Body of pancreas (tissue), 4 donors: ENCODE measurements around the gene TF. TPM values are rescaled to one million over a fixed set of nuclear protein-coding genes. Genes with fewer than 3 reads are reported as not detected.

Experiments
- ATAC-seq: fragments of 150-250 bp; one replicate; pipeline ENCODE4 v1.9.1; 2016
- DNase-seq, 4 donors: peaks; one replicate each; pipeline ENCODE4 v3.0.0-alpha.2; 2019
- H3K27ac ChIP-seq, 4 donors: fragments of 200-600 bp; sonication (generic); 1 replicate in 3 of 4; 2 replicates in 1 of 4; pipeline versions ENCODE4 v1.5.1 to v1.6.1; 2016 to 2019; ENCODE audit warnings: mild to moderate bottlenecking in 1 of 4, mixed read lengths in 1 of 4, moderate library complexity in 1 of 4
- H3K27me3 ChIP-seq, 2 donors: fragments of 200-600 bp; sonication (generic); one replicate each; pipeline ENCODE4 v1.6.0; 2016; ENCODE audit warnings: mild to moderate bottlenecking in 1 of 2
- H3K36me3 ChIP-seq, 2 donors: fragments of 200-600 bp; sonication (generic); replicated peaks in 1 of 2; 2 replicates each; pipeline ENCODE4 v1.5.1; 2016; ENCODE audit warnings: low read depth in 2 of 2; ENCODE audit not compliant: insufficient read depth in 1 of 2
- H3K4me1 ChIP-seq: fragments of 200-600 bp; sonication (generic); one replicate; pipeline ENCODE4 v1.6.0; 2016
- H3K4me3 ChIP-seq, 2 donors: fragments of 200-600 bp; sonication (generic); 1 replicate in 1 of 2; 2 replicates in 1 of 2; pipeline ENCODE4 v1.5.1; 2016 to 2019
- H3K9me3 ChIP-seq, 3 donors: fragments of 200-600 bp; sonication (generic); 1 replicate in 2 of 3; 2 replicates in 1 of 3; pipeline ENCODE4 v1.5.1; 2016
- POLR2A ChIP-seq, 3 donors: fragments of 450-650 bp; IDR thresholded peaks; one replicate each; pipeline ENCODE4 v1.6.1; 2016; ENCODE audit warnings: antibody characterized with exemption in 3 of 3, mild to moderate bottlenecking in 2 of 3
- WGBS, 2 donors: methylation state at CpG; one replicate each; pipeline ENCODE4 v1.1.5; 2017; 5-methylcytosine and 5-hydroxymethylcytosine counted together
- intact Hi-C: fragments of 100-400 bp; cut with DNase I; formaldehyde crosslinking; loops from one replicate; pipeline ENCODE4 v1.15.1; 2023
- total RNA-seq, 2 donors: library from RNA; depleted of rRNA; stranded (reverse); fragments of >200 nt; gene quantifications; one replicate each; pipeline ENCODE4 v1.1.0, GENCODE V29; 2016
- TF ChIP-seq, protein P1 (sequence below), 7 experiments: fragments of 450-650 bp in 4 of 7; fragments of 200-600 bp in 3 of 7; sonication (generic) in 3 of 7; IDR thresholded peaks; one replicate each; pipeline ENCODE4 v1.5.1; 2016 to 2019; ENCODE audit warnings: antibody characterized with exemption in 7 of 7

The TF gene
- total RNA-seq, 2 donors from 2014 or later: 0.26 to 7.9 TPM

DNA sequence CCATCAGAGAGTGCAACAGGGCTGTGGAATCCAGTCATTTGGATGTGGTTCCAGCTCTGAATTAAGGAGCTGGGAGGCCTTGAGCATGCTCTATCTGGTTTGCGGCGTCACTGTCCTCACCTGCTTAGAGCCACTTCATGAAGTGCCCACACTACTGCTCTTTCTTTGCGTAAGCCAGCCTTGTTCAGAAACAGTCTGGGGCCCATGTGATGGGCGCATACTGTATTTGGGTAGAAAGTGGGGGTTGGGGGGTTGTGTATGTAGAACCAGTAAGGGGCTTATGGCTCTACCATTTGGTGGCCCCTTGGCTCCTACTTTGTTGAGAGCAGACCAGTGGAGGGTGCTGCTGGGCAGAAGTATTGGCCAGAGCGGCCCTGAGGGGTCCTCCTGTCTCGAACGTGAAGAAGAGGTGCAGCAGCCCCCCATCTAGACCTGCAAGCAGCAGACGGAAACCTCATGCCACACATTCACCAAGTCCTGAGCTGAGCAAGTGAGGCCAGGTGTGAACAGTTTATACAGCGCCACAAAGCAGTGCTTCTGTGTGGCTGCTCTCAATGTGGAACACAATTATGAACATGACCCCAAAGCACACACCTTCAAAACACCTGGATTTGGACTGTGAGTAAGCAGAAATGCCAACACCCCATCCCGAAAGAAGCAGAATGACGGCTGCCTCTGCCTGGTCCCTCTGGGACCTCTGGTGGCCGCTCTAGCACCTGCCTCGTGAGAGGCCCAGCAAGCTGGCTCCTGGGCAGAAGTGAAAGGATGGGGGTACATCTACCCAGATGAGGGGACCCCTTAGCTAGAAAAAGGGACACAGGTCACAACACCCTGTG is 86.0 kb downstream of the TF start:
- DNase-seq (no peak), ATAC-seq (no peak)
- no peaks in the 10 kb centered on the region for H3K27me3 ChIP-seq
- 76 to 92% methylated on average over 12 to 13 of the region's 13 CpGs for WGBS, 2 donors
- H3K4me3 ChIP-seq: no peak overlapping the region
- H3K4me1 ChIP-seq: no peaks in the 10 kb centered on the region
- TF ChIP-seq, protein P1, sequence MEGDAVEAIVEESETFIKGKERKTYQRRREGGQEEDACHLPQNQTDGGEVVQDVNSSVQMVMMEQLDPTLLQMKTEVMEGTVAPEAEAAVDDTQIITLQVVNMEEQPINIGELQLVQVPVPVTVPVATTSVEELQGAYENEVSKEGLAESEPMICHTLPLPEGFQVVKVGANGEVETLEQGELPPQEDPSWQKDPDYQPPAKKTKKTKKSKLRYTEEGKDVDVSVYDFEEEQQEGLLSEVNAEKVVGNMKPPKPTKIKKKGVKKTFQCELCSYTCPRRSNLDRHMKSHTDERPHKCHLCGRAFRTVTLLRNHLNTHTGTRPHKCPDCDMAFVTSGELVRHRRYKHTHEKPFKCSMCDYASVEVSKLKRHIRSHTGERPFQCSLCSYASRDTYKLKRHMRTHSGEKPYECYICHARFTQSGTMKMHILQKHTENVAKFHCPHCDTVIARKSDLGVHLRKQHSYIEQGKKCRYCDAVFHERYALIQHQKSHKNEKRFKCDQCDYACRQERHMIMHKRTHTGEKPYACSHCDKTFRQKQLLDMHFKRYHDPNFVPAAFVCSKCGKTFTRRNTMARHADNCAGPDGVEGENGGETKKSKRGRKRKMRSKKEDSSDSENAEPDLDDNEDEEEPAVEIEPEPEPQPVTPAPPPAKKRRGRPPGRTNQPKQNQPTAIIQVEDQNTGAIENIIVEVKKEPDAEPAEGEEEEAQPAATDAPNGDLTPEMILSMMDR (IDR thresholded peaks at IDR 0.05): no peak
- no peak for TF ChIP-seq POLR2A (IDR thresholded peaks at IDR 0.05)
- H3K9me3 ChIP-seq: no peaks in the 10 kb centered on the region
- no peak overlapping the region for H3K27ac ChIP-seq
- intact Hi-C loops: no loop called here
- no peaks in the 10 kb centered on the region for H3K36me3 ChIP-seq

GRCh38 chr3:133832802-133833144 is 86.6 kb downstream of the TF start:
- DNase-seq (no peak), ATAC-seq (no peak)
- TF ChIP-seq, protein P1 (IDR thresholded peaks at IDR 0.05): no peak
- no peak for TF ChIP-seq POLR2A (IDR thresholded peaks at IDR 0.05)
- 87 to 92% methylated on average over 3 to 10 of the region's 10 CpGs for WGBS, 2 donors
- H3K4me3 ChIP-seq: no peak overlapping the region
- H3K9me3 ChIP-seq: no peaks in the 10 kb centered on the region
- intact Hi-C loops: no loop called here
- no peaks in the 10 kb centered on the region for H3K36me3 ChIP-seq
- no peaks in the 10 kb centered on the region for H3K4me1 ChIP-seq
- no peak overlapping the region for H3K27ac ChIP-seq
- H3K27me3 ChIP-seq: no peaks in the 10 kb centered on the region

- ATAC-seq: no peak
- intact Hi-C loops: no loop called here
- Histone ChIP-seq H3K27me3 (no peaks in the 10 kb centered on the region), H3K36me3 (no peaks in the 10 kb centered on the region), H3K4me1 (no peaks in the 10 kb centered on the region), H3K9me3 (no peaks in the 10 kb centered on the region), H3K27ac (no peak overlapping the region), H3K4me3 (no peak overlapping the region)
- no peak for DNase-seq
- no peak for TF ChIP-seq POLR2A (IDR thresholded peaks at IDR 0.05)
- TF ChIP-seq, protein P1 (IDR thresholded peaks at IDR 0.05): no peak
- WGBS, 2 donors: 82 to 89% methylated on average over 5 of the region's 5 CpGs
These were observed 87.1 kb downstream of the TF start for GRCh38 chr3:133833267-133833666.

GRCh38 chr3:133833880-133834620 is 87.9 kb downstream of the TF start:
- TF ChIP-seq POLR2A (IDR thresholded peaks at IDR 0.05): no peak
- TF ChIP-seq, protein P1 (IDR thresholded peaks at IDR 0.05): no peak
- intact Hi-C loops: no loop called here
- no peak overlapping the region for H3K27ac ChIP-seq
- no peaks in the 10 kb centered on the region for H3K4me1 ChIP-seq
- ATAC-seq: no peak
- H3K27me3 ChIP-seq: no peaks in the 10 kb centered on the region
- DNase-seq: no peak
- no peak overlapping the region for H3K4me3 ChIP-seq
- H3K9me3 ChIP-seq: no peaks in the 10 kb centered on the region
- no peaks in the 10 kb centered on the region for H3K36me3 ChIP-seq
- 86 to 89% methylated on average over 13 of the region's 13 CpGs for WGBS, 2 donors
